Transverse colon (tissue), 4 donors: ENCODE results near the gene MYBPH. TPM values are rescaled to one million over a fixed set of nuclear protein-coding genes. Genes with fewer than 3 reads are reported as not detected.

ENCODE experiments used
- DNase-seq: peaks from one replicate; pipeline ENCODE4 v3.0.0-alpha.2; 2019
- H3K27ac ChIP-seq, 4 donors: fragments of 200-600 bp; sonication (generic); 2 replicates each; pipeline ENCODE4 v1.5.1; 2016 to 2018; ENCODE audit warnings: inconsistent platforms in 4 of 4
- H3K27me3 ChIP-seq: fragments of 200-600 bp; sonication (generic); 2 replicates; pipeline ENCODE4 v1.5.1; 2017; ENCODE audit warnings: inconsistent platforms
- H3K36me3 ChIP-seq, 4 donors: fragments of 200-600 bp; sonication (generic); 2 replicates each; pipeline ENCODE4 v1.5.1; 2017 to 2019; ENCODE audit warnings: inconsistent platforms in 4 of 4
- H3K4me1 ChIP-seq, 4 donors: fragments of 200-600 bp; sonication (generic); 2 replicates each; pipeline ENCODE4 v1.5.1; 2017 to 2020; ENCODE audit warnings: inconsistent platforms in 4 of 4
- H3K4me3 ChIP-seq, 4 donors: fragments of 200-600 bp; sonication (generic); 1 replicate in 1 of 4; 2 replicates in 3 of 4; pipeline versions ENCODE4 v1.5.1 to v1.6.1; 2017 to 2019; ENCODE audit warnings: inconsistent platforms in 4 of 4
- H3K9me3 ChIP-seq, 2 donors: fragments of 200-600 bp; sonication (generic); 2 replicates each; pipeline ENCODE4 v1.5.1; 2017 to 2019; ENCODE audit warnings: inconsistent platforms in 2 of 2
- CTCF ChIP-seq, 5 experiments: fragments of 200-600 bp in 3 of 5; fragments of 450-650 bp in 2 of 5; sonication (generic) in 3 of 5; IDR thresholded peaks; 1 replicate in 2 of 5; 2 replicates in 3 of 5; pipeline ENCODE4 v1.5.1; 2016 to 2017; ENCODE audit warnings: antibody characterized with exemption in 5 of 5, inconsistent platforms in 3 of 5, mild to moderate bottlenecking in 2 of 5, moderate library complexity in 1 of 5
- EP300 ChIP-seq: sonication (generic); formaldehyde crosslinking; IDR thresholded peaks from one replicate; pipeline ENCODE4 v1.6.1; 2017; ENCODE audit warnings: antibody characterized with exemption, low read depth
- POLR2A ChIP-seq: fragments of 450-650 bp; IDR thresholded peaks from one replicate; pipeline ENCODE4 v1.6.1; 2016; ENCODE audit warnings: antibody characterized with exemption, mild to moderate bottlenecking, moderate library complexity
- POLR2AphosphoS5 ChIP-seq, 3 donors: sonication (generic); formaldehyde crosslinking; IDR thresholded peaks; one replicate each; pipeline ENCODE4 v1.6.1; 2016; ENCODE audit warnings: antibody characterized with exemption in 3 of 3
- WGBS, 2 donors: methylation state at CpG; one replicate each; pipeline ENCODE4 v1.1.5; 2018; ENCODE audit warnings: low coverage in 1 of 2; 5-methylcytosine and 5-hydroxymethylcytosine counted together
- in situ Hi-C, 4 donors: fragments of 200-750 bp; cut with MboI; loops; one replicate each; pipeline versions ENCODE4 v1.15.0 to v1.15.1; 2017; ENCODE audit warnings: low sequenced_read_pairs in 3 of 4, low pct_ligation_motif_present in 1 of 4, low pct_unique_long_range_greater_than_20kb in 1 of 4
- intact Hi-C: fragments of 100-400 bp; cut with DNase I; formaldehyde crosslinking; loops from one replicate; pipeline ENCODE4 v1.15.1; 2023; ENCODE audit warnings: low total_unique reads
- total RNA-seq, 4 donors: library from RNA; depleted of rRNA; stranded (reverse); fragments of >200 nt; gene quantifications; one replicate each; pipeline ENCODE4 v1.1.0, GENCODE V29; 2016

MYBPH gene
- total RNA-seq, 4 donors from 2014 or later: not detected

GRCh38 chr1:203124011-203124410 lies 51.6 kb downstream of the MYBPH start:
- H3K27ac ChIP-seq: no peak overlapping the region
- H3K36me3 ChIP-seq: no peaks in the 10 kb centered on the region
- H3K9me3 ChIP-seq: no peaks in the 10 kb centered on the region
- peaks cover 74% of the 10 kb centered on the region for H3K27me3 ChIP-seq
- TF ChIP-seq POLR2AphosphoS5 (IDR thresholded peaks at IDR 0.05) (no peak), POLR2A (no peak), EP300 (no peak), CTCF (IDR thresholded peaks at IDR 0.05) (no peak)
- peaks cover 6 to 21% (median 10%) of the 10 kb centered on the region in 4 donors for H3K4me1 ChIP-seq
- WGBS, 2 donors: 56 to 64% methylated on average over 4 to 5 of the region's 5 CpGs
- intact Hi-C loops (no loop called here), in situ Hi-C loops (no loop called here)
- no peak overlapping the region for H3K4me3 ChIP-seq
- DNase-seq: no peak

GRCh38 chr1:203122159-203122558 lies 53.5 kb downstream of the MYBPH start:
- no peak for DNase-seq
- TF ChIP-seq POLR2AphosphoS5 (IDR thresholded peaks at IDR 0.05) (no peak), POLR2A (no peak), CTCF (IDR thresholded peaks at IDR 0.05) (no peak), EP300 (no peak)
- intact Hi-C loops: no loop called here
- 80% methylated on average over 1 of the region's 2 CpGs; no CpG with 5 or more reads in 1 of the 2 donors for WGBS, 2 donors
- Histone ChIP-seq H3K36me3 (no peaks in the 10 kb centered on the region), H3K4me3 (no peak overlapping the region), H3K27me3 (peaks cover 83% of the 10 kb centered on the region), H3K27ac (no peak overlapping the region), H3K4me1 (peaks cover 0 to 13% (median 4%) of the 10 kb centered on the region in 4 donors), H3K9me3 (no peaks in the 10 kb centered on the region)
- in situ Hi-C loops: no loop called here

- DNase-seq: no peak
- Histone ChIP-seq H3K4me3 (no peak overlapping the region), H3K36me3 (no peaks in the 10 kb centered on the region), H3K27ac (no peak overlapping the region), H3K9me3 (no peaks in the 10 kb centered on the region), H3K27me3 (peaks cover 83% of the 10 kb centered on the region), H3K4me1 (peaks cover 0 to 7% (median 3%) of the 10 kb centered on the region in 4 donors)
- intact Hi-C loops: no loop called here
- in situ Hi-C loops: no loop called here
- 61 to 62% methylated on average over 8 to 11 of the region's 11 CpGs for WGBS, 2 donors
- TF ChIP-seq POLR2A: no peak
- TF ChIP-seq CTCF (IDR thresholded peaks at IDR 0.05): no peak
- TF ChIP-seq POLR2AphosphoS5 (IDR thresholded peaks at IDR 0.05): no peak
- no peak for TF ChIP-seq EP300
Observed at GRCh38 chr1:203121186-203122015, 54.2 kb downstream of the MYBPH start.

DNA sequence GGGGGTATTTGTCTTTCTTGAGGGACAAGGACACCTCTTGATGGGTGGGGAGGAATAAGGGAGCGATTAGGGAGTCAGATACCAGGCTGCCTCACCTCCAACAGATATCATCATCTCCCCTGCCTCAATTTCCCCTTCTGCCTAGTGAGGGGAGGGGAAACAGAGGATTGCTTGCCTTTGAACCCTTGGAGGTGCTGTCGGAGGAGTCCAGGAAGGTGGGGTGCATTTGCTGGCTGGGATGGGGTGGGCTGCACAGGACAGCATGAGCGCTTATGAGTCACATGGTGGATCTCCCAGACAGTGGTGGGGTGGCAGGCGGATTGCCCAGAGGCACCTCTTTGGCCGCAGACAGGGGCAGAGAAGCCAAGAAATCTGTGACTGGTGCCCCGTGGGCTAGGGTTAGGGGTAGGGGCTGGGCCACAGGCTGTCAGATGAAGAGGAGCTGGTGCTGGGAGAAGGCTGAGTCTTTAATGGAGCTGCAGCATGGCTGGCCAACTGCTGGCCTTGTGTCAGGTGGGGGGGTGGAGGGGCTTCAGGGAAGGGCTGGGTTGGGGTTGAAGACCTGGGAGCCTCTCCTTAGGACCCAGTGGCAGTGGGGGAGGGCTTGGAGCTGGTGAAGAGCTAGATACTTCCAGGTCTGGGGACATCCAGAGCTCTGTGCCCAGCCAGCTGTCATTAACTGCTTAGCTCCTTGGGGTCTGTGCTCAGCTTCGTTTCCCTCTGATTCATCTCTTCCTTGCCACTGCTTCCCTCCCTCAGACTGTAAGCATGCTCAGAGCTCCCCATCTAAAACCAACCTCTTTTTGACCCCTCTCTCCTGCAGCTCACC lies 55.1 kb downstream of the MYBPH start:
- no peak for TF ChIP-seq POLR2A
- no peak for TF ChIP-seq EP300
- TF ChIP-seq POLR2AphosphoS5 (IDR thresholded peaks at IDR 0.05): no peak
- TF ChIP-seq CTCF (IDR thresholded peaks at IDR 0.05): no peak
- intact Hi-C loops: no loop called here

More for the DNA sequence above, 55.1 kb downstream of the MYBPH start:
- peaks cover 0 to 7% (median 3%) of the 10 kb centered on the region in 4 donors for H3K4me1 ChIP-seq
- DNase-seq: no peak
- H3K9me3 ChIP-seq: no peaks in the 10 kb centered on the region
- peaks cover 83% of the 10 kb centered on the region for H3K27me3 ChIP-seq
- in situ Hi-C loops: no loop called here
- WGBS, 2 donors: 76 to 81% methylated on average over 3 to 7 of the region's 7 CpGs
- H3K4me3 ChIP-seq: no peak overlapping the region
- H3K27ac ChIP-seq: no peak overlapping the region
- no peaks in the 10 kb centered on the region for H3K36me3 ChIP-seq
